ENCODE measurements around the gene CNOT4.

The CNOT4 gene

DNA sequence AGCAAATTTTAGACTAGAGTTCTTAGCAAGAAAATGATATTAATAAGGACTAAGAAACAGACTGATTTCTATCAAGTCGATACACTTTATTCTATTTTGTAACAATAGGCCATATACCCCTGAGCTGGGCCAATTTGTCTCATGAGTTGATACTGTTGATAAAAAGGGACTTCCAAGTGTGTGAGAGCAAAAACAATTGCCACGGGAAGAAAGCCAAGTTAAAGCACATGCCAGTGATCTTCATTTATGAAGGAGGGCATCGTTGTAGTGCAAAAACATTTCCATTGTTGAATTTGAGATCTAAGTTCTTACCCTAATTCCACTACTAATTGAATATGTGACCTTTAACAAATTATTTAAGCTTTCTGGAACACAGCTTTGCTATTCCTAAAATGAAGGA is 119.9 kb downstream of the CNOT4 start:
- TF ChIP-seq, protein P1, sequence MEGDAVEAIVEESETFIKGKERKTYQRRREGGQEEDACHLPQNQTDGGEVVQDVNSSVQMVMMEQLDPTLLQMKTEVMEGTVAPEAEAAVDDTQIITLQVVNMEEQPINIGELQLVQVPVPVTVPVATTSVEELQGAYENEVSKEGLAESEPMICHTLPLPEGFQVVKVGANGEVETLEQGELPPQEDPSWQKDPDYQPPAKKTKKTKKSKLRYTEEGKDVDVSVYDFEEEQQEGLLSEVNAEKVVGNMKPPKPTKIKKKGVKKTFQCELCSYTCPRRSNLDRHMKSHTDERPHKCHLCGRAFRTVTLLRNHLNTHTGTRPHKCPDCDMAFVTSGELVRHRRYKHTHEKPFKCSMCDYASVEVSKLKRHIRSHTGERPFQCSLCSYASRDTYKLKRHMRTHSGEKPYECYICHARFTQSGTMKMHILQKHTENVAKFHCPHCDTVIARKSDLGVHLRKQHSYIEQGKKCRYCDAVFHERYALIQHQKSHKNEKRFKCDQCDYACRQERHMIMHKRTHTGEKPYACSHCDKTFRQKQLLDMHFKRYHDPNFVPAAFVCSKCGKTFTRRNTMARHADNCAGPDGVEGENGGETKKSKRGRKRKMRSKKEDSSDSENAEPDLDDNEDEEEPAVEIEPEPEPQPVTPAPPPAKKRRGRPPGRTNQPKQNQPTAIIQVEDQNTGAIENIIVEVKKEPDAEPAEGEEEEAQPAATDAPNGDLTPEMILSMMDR (IDR thresholded peaks at IDR 0.05; ENCODE audit: low read depth, low read length): no peak
- no peak for DNase-seq (ENCODE audit: extremely low read depth, low read depth)

DNA sequence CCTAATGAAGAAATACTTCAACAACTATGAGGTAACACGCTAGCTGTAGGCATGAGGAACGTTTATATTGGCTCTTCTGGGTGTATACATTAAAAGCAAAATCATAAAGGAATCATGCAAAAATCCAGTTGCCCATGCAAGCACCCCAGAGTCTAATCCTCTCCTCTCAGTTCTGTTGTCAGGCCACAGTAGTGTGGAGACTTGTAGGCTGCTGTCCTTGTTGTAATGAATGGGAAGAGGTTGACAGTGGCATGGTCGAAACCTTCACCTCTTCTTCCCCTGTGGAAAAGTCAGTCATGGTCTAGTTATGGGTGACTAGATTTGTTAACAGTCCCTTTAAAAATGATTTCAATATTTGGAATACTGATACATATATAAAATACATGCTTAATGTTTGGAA is 121.3 kb downstream of the CNOT4 start:
- TF ChIP-seq, protein P1 (IDR thresholded peaks at IDR 0.05; ENCODE audit: low read depth, low read length): no peak

DNA sequence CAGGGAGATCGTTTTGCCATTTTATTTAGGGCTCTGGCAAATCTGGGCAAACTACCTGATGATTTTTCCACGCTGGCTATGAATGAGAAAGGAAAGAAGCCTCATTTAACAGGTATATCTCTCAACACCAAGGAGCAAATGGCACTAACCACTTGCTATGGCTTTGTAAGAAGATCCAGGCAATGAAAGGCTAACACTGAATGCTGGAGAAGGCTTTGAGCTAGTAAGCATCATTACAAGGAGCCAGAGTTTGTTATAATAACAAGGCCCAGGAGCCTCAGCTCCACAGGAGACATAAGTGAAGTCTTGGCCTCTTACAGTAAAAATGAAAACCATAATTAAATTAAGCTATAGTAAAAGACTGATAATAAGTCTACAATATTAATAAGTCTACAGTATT is 123.1 kb downstream of the CNOT4 start:
- TF ChIP-seq, protein P1 (IDR thresholded peaks at IDR 0.05; ENCODE audit: low read depth, low read length): no peak
- DNase-seq (ENCODE audit: extremely low read depth, low read depth): no peak

More for the DNA sequence above, 121.3 kb downstream of the CNOT4 start:
- DNase-seq (ENCODE audit: extremely low read depth, low read depth): no peak

DNA sequence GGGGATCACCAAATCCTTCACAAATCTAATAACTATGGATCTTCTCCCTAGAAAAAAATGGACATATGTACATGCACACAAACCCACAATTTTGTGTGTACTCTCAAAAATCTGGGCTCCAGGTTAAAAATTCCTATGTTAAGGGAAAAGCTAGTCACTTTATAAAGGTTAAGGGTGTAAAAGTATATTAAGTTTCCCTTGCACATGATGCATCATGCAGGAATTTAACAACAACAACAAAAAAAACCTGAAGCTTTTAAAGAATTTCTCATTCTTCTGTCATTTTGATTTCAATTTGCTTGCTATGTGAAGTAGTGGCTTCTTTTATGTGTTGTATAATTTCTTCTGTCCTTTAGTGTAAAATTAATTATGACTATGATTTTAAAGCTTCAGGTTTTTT is 123.7 kb downstream of the CNOT4 start:
- TF ChIP-seq, protein P1 (IDR thresholded peaks at IDR 0.05; ENCODE audit: low read depth, low read length): no peak
- no peak for DNase-seq (ENCODE audit: extremely low read depth, low read depth)

DNA sequence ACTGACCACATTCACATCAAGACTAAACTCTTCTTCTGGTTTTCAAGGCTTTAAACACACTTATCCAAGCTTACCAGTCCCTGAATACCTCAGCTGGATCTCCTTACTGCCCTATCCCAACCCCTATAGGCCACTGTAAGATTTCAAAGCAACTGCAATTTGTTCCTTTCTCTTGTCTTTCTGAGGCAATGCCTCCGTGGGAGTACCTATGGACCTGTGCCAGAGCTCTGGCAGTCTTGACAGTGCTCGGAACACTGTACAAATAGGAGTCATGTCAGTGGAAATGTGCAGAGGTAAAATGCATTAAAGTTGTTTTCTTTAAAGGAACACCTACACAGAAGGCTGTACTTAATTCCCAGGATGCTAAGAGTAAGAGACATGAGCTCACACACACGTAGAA is 124.7 kb downstream of the CNOT4 start:
- no peak for DNase-seq (ENCODE audit: extremely low read depth, low read depth)
- TF ChIP-seq, protein P1 (IDR thresholded peaks at IDR 0.05; ENCODE audit: low read depth, low read length): no peak

DNA sequence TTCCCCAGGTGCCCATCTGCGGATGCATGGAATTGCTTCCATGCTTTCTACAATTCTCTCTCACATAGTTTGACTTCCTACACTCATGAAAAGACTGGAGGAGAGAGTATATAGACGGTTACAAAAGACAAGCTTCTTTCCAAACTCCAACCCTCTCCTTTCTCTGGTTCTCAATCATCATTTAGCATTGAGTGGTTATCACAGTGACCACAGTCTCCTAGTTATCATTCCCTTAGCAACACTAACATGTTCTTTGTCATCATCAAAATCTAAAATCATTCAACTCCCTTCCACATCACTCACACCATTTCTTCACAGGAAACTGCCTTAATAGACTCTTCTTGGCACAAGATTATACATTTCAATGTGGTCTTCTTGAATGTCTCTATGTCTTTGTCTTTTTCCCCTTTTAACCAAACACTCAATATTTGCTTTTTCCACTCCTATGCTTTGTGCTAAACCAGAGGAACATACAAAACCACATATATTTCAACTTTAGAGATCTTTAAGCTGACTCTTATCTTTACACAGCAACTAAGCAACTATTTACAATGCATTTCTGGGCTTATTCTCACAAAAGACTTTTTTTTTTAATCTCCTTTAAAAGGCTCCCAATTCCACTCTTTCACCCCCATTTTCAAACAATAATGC is 126.3 kb downstream of the CNOT4 start:
- no peak for DNase-seq (ENCODE audit: extremely low read depth, low read depth)
- TF ChIP-seq, protein P1 (IDR thresholded peaks at IDR 0.05; ENCODE audit: low read depth, low read length): no peak

DNA sequence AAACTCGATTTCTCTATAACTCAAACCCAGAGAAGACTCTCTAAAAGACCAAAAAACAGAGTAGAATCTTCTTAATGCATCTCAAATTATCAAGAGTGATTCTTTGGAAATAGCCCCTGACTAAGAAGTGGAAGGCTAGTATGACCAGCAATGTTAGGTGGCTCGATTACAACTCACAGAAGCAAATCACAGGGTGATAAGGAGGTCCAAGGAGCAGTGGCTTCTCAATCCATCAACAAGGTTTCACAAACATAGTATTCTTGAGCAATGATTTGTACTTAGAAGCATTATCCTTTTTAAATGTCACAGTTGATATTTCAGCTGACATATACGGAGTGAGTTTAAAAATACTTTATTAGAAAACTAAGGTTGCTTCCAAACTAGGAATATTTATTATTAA is 127.7 kb downstream of the CNOT4 start:
- TF ChIP-seq, protein P1 (IDR thresholded peaks at IDR 0.05; ENCODE audit: low read depth, low read length): no peak
- DNase-seq (ENCODE audit: extremely low read depth, low read depth): no peak

Measured in AG09319 (cell line).